Body of pancreas (tissue), 4 donors: ENCODE results near the gene LRRC27. TPM values are rescaled to one million over a fixed set of nuclear protein-coding genes. Genes with fewer than 3 reads are reported as not detected.

ENCODE experiments used
- ATAC-seq: fragments of 150-250 bp; one replicate; pipeline ENCODE4 v1.9.1; 2016
- DNase-seq, 4 donors: peaks; one replicate each; pipeline ENCODE4 v3.0.0-alpha.2; 2019
- H3K27ac ChIP-seq, 4 donors: fragments of 200-600 bp; sonication (generic); 1 replicate in 3 of 4; 2 replicates in 1 of 4; pipeline versions ENCODE4 v1.5.1 to v1.6.1; 2016 to 2019; ENCODE audit warnings: mild to moderate bottlenecking in 1 of 4, mixed read lengths in 1 of 4, moderate library complexity in 1 of 4
- H3K27me3 ChIP-seq, 2 donors: fragments of 200-600 bp; sonication (generic); one replicate each; pipeline ENCODE4 v1.6.0; 2016; ENCODE audit warnings: mild to moderate bottlenecking in 1 of 2
- H3K36me3 ChIP-seq, 2 donors: fragments of 200-600 bp; sonication (generic); replicated peaks in 1 of 2; 2 replicates each; pipeline ENCODE4 v1.5.1; 2016; ENCODE audit warnings: low read depth in 2 of 2; ENCODE audit not compliant: insufficient read depth in 1 of 2
- H3K4me1 ChIP-seq: fragments of 200-600 bp; sonication (generic); one replicate; pipeline ENCODE4 v1.6.0; 2016
- H3K4me3 ChIP-seq, 2 donors: fragments of 200-600 bp; sonication (generic); 1 replicate in 1 of 2; 2 replicates in 1 of 2; pipeline ENCODE4 v1.5.1; 2016 to 2019
- H3K9me3 ChIP-seq, 3 donors: fragments of 200-600 bp; sonication (generic); 1 replicate in 2 of 3; 2 replicates in 1 of 3; pipeline ENCODE4 v1.5.1; 2016
- CTCF ChIP-seq, 7 experiments: fragments of 450-650 bp in 4 of 7; fragments of 200-600 bp in 3 of 7; sonication (generic) in 3 of 7; IDR thresholded peaks; one replicate each; pipeline ENCODE4 v1.5.1; 2016 to 2019; ENCODE audit warnings: antibody characterized with exemption in 7 of 7
- POLR2A ChIP-seq, 3 donors: fragments of 450-650 bp; IDR thresholded peaks; one replicate each; pipeline ENCODE4 v1.6.1; 2016; ENCODE audit warnings: antibody characterized with exemption in 3 of 3, mild to moderate bottlenecking in 2 of 3
- WGBS, 2 donors: methylation state at CpG; one replicate each; pipeline ENCODE4 v1.1.5; 2017; 5-methylcytosine and 5-hydroxymethylcytosine counted together
- intact Hi-C: fragments of 100-400 bp; cut with DNase I; formaldehyde crosslinking; loops from one replicate; pipeline ENCODE4 v1.15.1; 2023
- total RNA-seq, 2 donors: library from RNA; depleted of rRNA; stranded (reverse); fragments of >200 nt; gene quantifications; one replicate each; pipeline ENCODE4 v1.1.0, GENCODE V29; 2016

Gene LRRC27
- total RNA-seq, 2 donors from 2014 or later: 6.5 to 24.7 TPM

- no peaks in the 10 kb centered on the region for H3K4me1 ChIP-seq
- 87 to 89% methylated on average over 6 of the region's 6 CpGs for WGBS, 2 donors
Measured at GRCh38 chr10:132344386-132344785, 12.4 kb downstream of the LRRC27 start.

GRCh38 chr10:132345345-132345744 lies 13.4 kb downstream of the LRRC27 start:
- intact Hi-C loops: no loop called here
- Histone ChIP-seq H3K9me3 (no peaks in the 10 kb centered on the region), H3K27ac (no peak overlapping the region), H3K27me3 (no peaks in the 10 kb centered on the region), H3K36me3 (peaks cover 0 to 3% of the 10 kb centered on the region in 2 donors), H3K4me1 (no peaks in the 10 kb centered on the region), H3K4me3 (no peak overlapping the region)
- TF ChIP-seq POLR2A (IDR thresholded peaks at IDR 0.05): no peak
- no peak for TF ChIP-seq CTCF (IDR thresholded peaks at IDR 0.05)
- ATAC-seq (no peak), DNase-seq (no peak)
- WGBS, 2 donors: 75 to 86% methylated on average over 7 of the region's 7 CpGs

More at GRCh38 chr10:132344386-132344785, 12.4 kb downstream of the LRRC27 start:
- no peak for DNase-seq
- no peak for ATAC-seq
- Histone ChIP-seq H3K4me3 (no peak overlapping the region), H3K36me3 (peaks cover 0 to 3% of the 10 kb centered on the region in 2 donors), H3K9me3 (no peaks in the 10 kb centered on the region), H3K27me3 (no peaks in the 10 kb centered on the region), H3K27ac (no peak overlapping the region)
- intact Hi-C loops: no loop called here
- TF ChIP-seq POLR2A (IDR thresholded peaks at IDR 0.05): no peak

- no peak for DNase-seq
- 77 to 90% methylated on average over 9 of the region's 9 CpGs for WGBS, 2 donors
- TF ChIP-seq CTCF (IDR thresholded peaks at IDR 0.05) (no peak), POLR2A (IDR thresholded peaks at IDR 0.05) (no peak)
- intact Hi-C loops: no loop called here
- Histone ChIP-seq H3K36me3 (peaks cover 0 to 3% of the 10 kb centered on the region in 2 donors), H3K4me1 (no peaks in the 10 kb centered on the region), H3K4me3 (no peak overlapping the region), H3K27ac (no peak overlapping the region), H3K9me3 (no peaks in the 10 kb centered on the region), H3K27me3 (no peaks in the 10 kb centered on the region)
- no peak for ATAC-seq
Measured at GRCh38 chr10:132346806-132347205, 14.8 kb downstream of the LRRC27 start.

- DNase-seq: no peak
- Histone ChIP-seq H3K4me1 (no peaks in the 10 kb centered on the region), H3K4me3 (no peak overlapping the region), H3K27ac (no peak overlapping the region), H3K9me3 (no peaks in the 10 kb centered on the region), H3K27me3 (no peaks in the 10 kb centered on the region), H3K36me3 (peaks cover 0 to 3% of the 10 kb centered on the region in 2 donors)
- intact Hi-C loops: no loop called here
- WGBS, 2 donors: 80% methylated on average over 20 to 23 of the region's 23 CpGs
- ATAC-seq: no peak
- TF ChIP-seq POLR2A (IDR thresholded peaks at IDR 0.05): no peak
- no peak for TF ChIP-seq CTCF (IDR thresholded peaks at IDR 0.05)
Measured at GRCh38 chr10:132347211-132347930, 15.4 kb downstream of the LRRC27 start.

- WGBS, 2 donors: 78 to 91% methylated on average over 13 of the region's 13 CpGs
- Histone ChIP-seq H3K9me3 (no peaks in the 10 kb centered on the region), H3K27me3 (no peaks in the 10 kb centered on the region), H3K4me1 (no peaks in the 10 kb centered on the region), H3K27ac (no peak overlapping the region), H3K4me3 (no peak overlapping the region), H3K36me3 (peaks cover 0 to 3% of the 10 kb centered on the region in 2 donors)
- ATAC-seq: no peak
- TF ChIP-seq POLR2A (IDR thresholded peaks at IDR 0.05) (no peak), CTCF (IDR thresholded peaks at IDR 0.05) (no peak)
- intact Hi-C loops: no loop called here
- DNase-seq: no peak
Measured at GRCh38 chr10:132347931-132348267, 15.9 kb downstream of the LRRC27 start.
